GM23338 (cell line): ENCODE data around the gene RAB43. TPM values are rescaled to one million over a fixed set of nuclear protein-coding genes. Genes with fewer than 3 reads are reported as not detected.

ENCODE experiments used
- ATAC-seq: fragments of 200-7000 bp; cut with Tn5 transposase; 3 replicates; pipeline ENCODE4 v1.9.1; 2020
- DNase-seq: peaks from one replicate; pipeline ENCODE4 v3.0.0-alpha.2; 2015; ENCODE audit warnings: low spot score
- H2AFZ ChIP-seq: fragments of 200-600 bp; sonication (generic); 2 replicates; pipeline ENCODE4 v1.8.0; 2016; ENCODE audit warnings: antibody characterized with exemption, mild to moderate bottlenecking, moderate library complexity
- H3F3A ChIP-seq: fragments of 200-600 bp; sonication (generic); replicated peaks from 2 replicates; pipeline ENCODE4 v1.8.0; 2017; ENCODE audit warnings: antibody characterized with exemption, mixed run types, low read depth
- H3K27ac ChIP-seq: fragments of 200-600 bp; sonication (generic); 2 replicates; pipeline ENCODE4 v1.6.1; 2016; ENCODE audit warnings: low read depth
- H3K27me3 ChIP-seq: fragments of 200-600 bp; sonication (generic); 2 replicates; pipeline ENCODE4 v1.8.0; 2016; ENCODE audit warnings: mild to moderate bottlenecking, mixed run types, moderate library complexity; ENCODE audit not compliant: insufficient read depth
- H3K36me3 ChIP-seq: fragments of 200-600 bp; sonication (generic); 2 replicates; pipeline ENCODE4 v1.8.0; 2016; ENCODE audit warnings: mild to moderate bottlenecking; ENCODE audit not compliant: insufficient read depth
- H3K4me1 ChIP-seq: fragments of 200-600 bp; sonication (generic); 2 replicates; pipeline ENCODE4 v1.8.0; 2016; ENCODE audit warnings: mild to moderate bottlenecking, moderate library complexity; ENCODE audit not compliant: insufficient read depth
- H3K4me2 ChIP-seq: fragments of 200-600 bp; sonication (generic); 2 replicates; pipeline ENCODE4 v1.7.1; 2017; ENCODE audit warnings: mixed run types
- H3K4me3 ChIP-seq: fragments of 200-600 bp; sonication (generic); 2 replicates; pipeline ENCODE4 v1.6.1; 2016; ENCODE audit warnings: mixed run types
- H3K79me2 ChIP-seq: fragments of 200-600 bp; sonication (generic); replicated peaks from 2 replicates; pipeline ENCODE4 v1.8.0; 2017; ENCODE audit warnings: mild to moderate bottlenecking; ENCODE audit not compliant: insufficient read depth
- H3K9me2 ChIP-seq: fragments of 200-600 bp; sonication (generic); 2 replicates; pipeline ENCODE4 v1.8.0; 2017; ENCODE audit not compliant: insufficient read depth
- H4K20me1 ChIP-seq: fragments of 200-600 bp; sonication (generic); replicated peaks from 2 replicates; pipeline ENCODE4 v1.8.0; 2017; ENCODE audit warnings: mild to moderate bottlenecking; ENCODE audit not compliant: insufficient read depth
- H3K27ac Mint-ChIP-seq: 2 replicates; pipeline ENCODE4 v1.8.0; 2020; ENCODE audit warnings: inconsistent platforms, mild to moderate bottlenecking, moderate library complexity, mixed read lengths
- H3K27me3 Mint-ChIP-seq: 3 replicates; pipeline ENCODE4 v1.8.0; 2022; ENCODE audit warnings: low read depth, mild to moderate bottlenecking, moderate library complexity, mixed read lengths, inconsistent platforms; ENCODE audit not compliant: insufficient read depth, poor library complexity
- H3K36me3 Mint-ChIP-seq: 3 replicates; pipeline ENCODE4 v1.8.0; 2021; ENCODE audit warnings: low read depth, mild to moderate bottlenecking, inconsistent platforms, moderate library complexity, mixed read lengths
- H3K4me1 Mint-ChIP-seq: 3 replicates; pipeline ENCODE4 v1.8.0; 2020; ENCODE audit warnings: mild to moderate bottlenecking, inconsistent platforms, mixed read lengths
- H3K4me3 Mint-ChIP-seq: 3 replicates; pipeline ENCODE4 v1.8.0; 2021; ENCODE audit warnings: moderate library complexity, mild to moderate bottlenecking, inconsistent platforms, mixed read lengths
- H3K9me3 Mint-ChIP-seq: 3 replicates; pipeline ENCODE4 v1.8.0; 2020; ENCODE audit warnings: moderate library complexity, mild to moderate bottlenecking, inconsistent platforms, mixed read lengths
- CREB1 ChIP-seq: fragments of 250-450 bp; sonication (Bioruptor Pico); IDR thresholded peaks from 2 replicates; pipeline ENCODE4 v1.5.0; 2020; ENCODE audit warnings: low read depth, mild to moderate bottlenecking, moderate library complexity
- CTCF ChIP-seq, 2 experiments: fragments of 200-600 bp in 1 of 2; sonication (generic) in 1 of 2; conservative IDR thresholded peaks; 2 replicates each; pipeline versions ENCODE4 v1.5.1 to v1.6.1; 2016 to 2017; ENCODE audit warnings: antibody characterized with exemption in 2 of 2, low read depth in 2 of 2, mild to moderate bottlenecking in 2 of 2, moderate library complexity in 1 of 2
- ETS1 ChIP-seq: IDR thresholded peaks from 2 replicates; pipeline ENCODE4 v1.6.1; 2016; ENCODE audit warnings: antibody characterized with exemption
- EZH2 ChIP-seq: fragments of 200-600 bp; sonication (generic); IDR thresholded peaks from one replicate; pipeline ENCODE4 v1.8.0; 2017; ENCODE audit warnings: antibody characterized with exemption, mild to moderate bottlenecking, low read depth; ENCODE audit not compliant: unreplicated experiment
- EZH2phosphoT487 ChIP-seq: fragments of 200-600 bp; sonication (generic); IDR thresholded peaks from one replicate; pipeline ENCODE4 v1.8.1; 2018; ENCODE audit warnings: antibody characterized with exemption; ENCODE audit not compliant: unreplicated experiment
- JUNB ChIP-seq: IDR thresholded peaks from one replicate; pipeline ENCODE4 v1.6.1; 2016; ENCODE audit warnings: antibody characterized with exemption; ENCODE audit not compliant: unreplicated experiment
- NANOG ChIP-seq: IDR thresholded peaks from 2 replicates; pipeline ENCODE4 v1.6.1; 2016; ENCODE audit warnings: antibody characterized with exemption, borderline replicate concordance
- POLR2AphosphoS5 ChIP-seq: IDR thresholded peaks from 2 replicates; pipeline ENCODE4 v1.6.1; 2016; ENCODE audit warnings: antibody characterized with exemption, low read depth
- REST ChIP-seq: IDR thresholded peaks from one replicate; pipeline ENCODE4 v1.6.1; 2018; ENCODE audit warnings: antibody characterized with exemption; ENCODE audit not compliant: unreplicated experiment
- STAT1 ChIP-seq: IDR thresholded peaks from one replicate; pipeline ENCODE4 v1.6.1; 2016; ENCODE audit warnings: antibody characterized with exemption; ENCODE audit not compliant: unreplicated experiment
- ZNF114 ChIP-seq: fragments of 250-450 bp; sonication (Bioruptor Pico); IDR thresholded peaks from 2 replicates; pipeline ENCODE4 v1.5.0; 2020; ENCODE audit warnings: mild to moderate bottlenecking, moderate library complexity
- ZNF331 ChIP-seq: fragments of 250-450 bp; sonication (Bioruptor Pico); IDR thresholded peaks from 2 replicates; pipeline ENCODE4 v1.5.0; 2020; ENCODE audit warnings: low read depth, mild to moderate bottlenecking, moderate library complexity
- polyA plus RNA-seq: library from polyadenylated mRNA; unstranded; fragments of >200 nt; fragmentation: Nextera tagmentation; extraction: Ambion mirVana; gene quantifications from 2 replicates; pipeline ENCODE4 v1.2.1, GENCODE V29; 2016
- total RNA-seq: library from RNA; depleted of rRNA; stranded (reverse); fragments of >200 nt; shearing (Covaris generic); gene quantifications from 2 replicates; pipeline ENCODE4 v1.2.3, GENCODE V29; 2014

The RAB43 gene
- total and polyA plus RNA-seq, 2 experiments from 2014 or later: 5.7 to 37.0 TPM

GRCh38 chr3:129058441-129059200 is 63.0 kb downstream of the RAB43 start (continued):
- TF ChIP-seq EZH2 (no peak), ZNF114 (no peak), REST (no peak), CTCF (conservative IDR thresholded peaks at IDR 0.05; ENCODE audit: low read depth in 2 of 2) (no peak), JUNB (no peak), EZH2phosphoT487 (no peak), STAT1 (no peak), ZNF331 (CRISPR knock-in tag) (no peak), POLR2AphosphoS5 (no peak), NANOG (no peak), CREB1 (CRISPR knock-in tag) (no peak), ETS1 (no peak)

GRCh38 chr3:129057249-129057648 is 64.4 kb downstream of the RAB43 start:
- Histone ChIP-seq H3K36me3 (no peaks in the 10 kb centered on the region), H3F3A (no peaks in the 10 kb centered on the region), H3K79me2 (no peaks in the 10 kb centered on the region), H4K20me1 (no peaks in the 10 kb centered on the region), H3K4me1 (no peaks in the 10 kb centered on the region), H3K27me3 (no peaks in the 10 kb centered on the region), H3K4me2 (no peak overlapping the region), H3K9me2 (no peaks in the 10 kb centered on the region), H2AFZ (no peak overlapping the region), H3K4me3 (no peak overlapping the region), H3K27ac (no peak overlapping the region)
- Mint-ChIP-seq H3K27me3 (no peaks in the 10 kb centered on the region), H3K4me1 (peaks cover 4% of the 10 kb centered on the region), H3K4me3 (no peak overlapping the region), H3K36me3 (no peaks in the 10 kb centered on the region; the same call in 2 of the 3 replicates), H3K9me3 (no peaks in the 10 kb centered on the region), H3K27ac (no peak overlapping the region)
- ATAC-seq: no peak
- DNase-seq: no peak
- TF ChIP-seq REST (no peak), CTCF (conservative IDR thresholded peaks at IDR 0.05; ENCODE audit: low read depth in 2 of 2) (no peak), ZNF331 (CRISPR knock-in tag) (no peak), EZH2phosphoT487 (no peak), POLR2AphosphoS5 (no peak), ZNF114 (no peak), ETS1 (no peak)
